Measurements from ENCODE around the gene DQX1.

Gene DQX1

GRCh38 chr2:74524005-74524404, 2.0 kb downstream of the DQX1 start:
- H3K4me1 ChIP-seq: peaks cover 5% of the 10 kb centered on the region
- no peak overlapping the region for H3K9ac ChIP-seq
- no peak overlapping the region for H3K4me2 ChIP-seq (ENCODE audit: low read length)
- H3K27me3 ChIP-seq (ENCODE audit: control insufficient read depth, insufficient read depth, low read length): no peaks in the 10 kb centered on the region
- H3K27ac ChIP-seq: no peak overlapping the region
- H3K79me2 ChIP-seq: peaks cover 6% of the 10 kb centered on the region
- H3K36me3 ChIP-seq (ENCODE audit: control insufficient read depth, insufficient read depth, low read length): no peaks in the 10 kb centered on the region
- no peak overlapping the region for H3K4me3 ChIP-seq (ENCODE audit: low read depth, low read length)
- H3K9me3 ChIP-seq (ENCODE audit: control insufficient read depth, low read length): no peaks in the 10 kb centered on the region
- H2AFZ ChIP-seq: no peak overlapping the region
- no peak for TF ChIP-seq CTCF (IDR thresholded peaks at IDR 0.05)

GRCh38 chr2:74522516-74522915, 3.5 kb downstream of the DQX1 start:
- H3K9me3 ChIP-seq (ENCODE audit: control insufficient read depth, low read length): no peaks in the 10 kb centered on the region
- H3K4me1 ChIP-seq: no peaks in the 10 kb centered on the region
- H3K9ac ChIP-seq: no peak overlapping the region
- no peak for TF ChIP-seq CTCF (IDR thresholded peaks at IDR 0.05)
- no peak overlapping the region for H2AFZ ChIP-seq
- no peak overlapping the region for H3K4me3 ChIP-seq (ENCODE audit: low read depth, low read length)
- H3K4me2 ChIP-seq (ENCODE audit: low read length): no peak overlapping the region
- no peaks in the 10 kb centered on the region for H3K27me3 ChIP-seq (ENCODE audit: control insufficient read depth, insufficient read depth, low read length)
- no peaks in the 10 kb centered on the region for H3K79me2 ChIP-seq
- H3K36me3 ChIP-seq (ENCODE audit: control insufficient read depth, insufficient read depth, low read length): no peaks in the 10 kb centered on the region
- H3K27ac ChIP-seq: no peak overlapping the region

GRCh38 chr2:74516650-74517049, 9.4 kb downstream of the DQX1 start:
- Histone ChIP-seq H3K27ac (no peak overlapping the region), H3K79me2 (no peaks in the 10 kb centered on the region), H3K9ac (no peak overlapping the region), H2AFZ (peak overlapping the region; percentile 62), H3K9me3 (ENCODE audit: control insufficient read depth, low read length) (no peaks in the 10 kb centered on the region), H3K36me3 (ENCODE audit: control insufficient read depth, insufficient read depth, low read length) (no peaks in the 10 kb centered on the region), H3K4me3 (ENCODE audit: low read depth, low read length) (peak overlapping the region; percentile 46), H3K4me2 (ENCODE audit: low read length) (peak overlapping the region; percentile 61), H3K27me3 (ENCODE audit: control insufficient read depth, insufficient read depth, low read length) (no peaks in the 10 kb centered on the region), H3K4me1 (no peaks in the 10 kb centered on the region)
- TF ChIP-seq CTCF (IDR thresholded peaks at IDR 0.05): no peak

GRCh38 chr2:74515981-74516633, 9.9 kb downstream of the DQX1 start:
- Histone ChIP-seq H3K27me3 (ENCODE audit: control insufficient read depth, insufficient read depth, low read length) (no peaks in the 10 kb centered on the region), H3K4me3 (ENCODE audit: low read depth, low read length) (peak overlapping the region; percentile 46), H3K4me1 (no peaks in the 10 kb centered on the region), H3K9ac (no peak overlapping the region), H3K36me3 (ENCODE audit: control insufficient read depth, insufficient read depth, low read length) (no peaks in the 10 kb centered on the region), H3K9me3 (ENCODE audit: control insufficient read depth, low read length) (no peaks in the 10 kb centered on the region), H3K27ac (no peak overlapping the region), H3K79me2 (no peaks in the 10 kb centered on the region), H2AFZ (peak overlapping the region; percentile 62), H3K4me2 (ENCODE audit: low read length) (peak overlapping the region; percentile 61)
- TF ChIP-seq CTCF (IDR thresholded peaks at IDR 0.05): no peak

All from parathyroid adenoma (tissue), 2 donors.